Uterus (tissue), 2 donors: ENCODE measurements around the gene TMEM61.

Source experiments
- CTCF ChIP-seq, 4 experiments: fragments of 200-600 bp in 2 of 4; fragments of 450-650 bp in 2 of 4; sonication (generic) in 2 of 4; IDR thresholded peaks; one replicate each; pipeline ENCODE4 v1.5.1; 2016 to 2019; ENCODE audit warnings: antibody characterized with exemption in 4 of 4, mild to moderate bottlenecking in 2 of 4, moderate library complexity in 1 of 4
- POLR2A ChIP-seq, 2 donors: fragments of 450-650 bp; IDR thresholded peaks; one replicate each; pipeline ENCODE4 v1.6.1; 2016; ENCODE audit warnings: antibody characterized with exemption in 2 of 2, mild to moderate bottlenecking in 1 of 2, moderate library complexity in 1 of 2

- TF ChIP-seq CTCF (IDR thresholded peaks at IDR 0.05): no peak
- no peak for TF ChIP-seq POLR2A (IDR thresholded peaks at IDR 0.05)
Measured at GRCh38 chr1:55010194-55010886, 29.9 kb downstream of the TMEM61 start.
